ENCODE measurements around the gene ELFN2. TPM values are rescaled to one million over a fixed set of nuclear protein-coding genes. Genes with fewer than 3 reads are reported as not detected.

ELFN2 gene
- total RNA-seq, 4 donors from 2014 or later: 0.30 to 4.4 (median 3.1) TPM

DNA sequence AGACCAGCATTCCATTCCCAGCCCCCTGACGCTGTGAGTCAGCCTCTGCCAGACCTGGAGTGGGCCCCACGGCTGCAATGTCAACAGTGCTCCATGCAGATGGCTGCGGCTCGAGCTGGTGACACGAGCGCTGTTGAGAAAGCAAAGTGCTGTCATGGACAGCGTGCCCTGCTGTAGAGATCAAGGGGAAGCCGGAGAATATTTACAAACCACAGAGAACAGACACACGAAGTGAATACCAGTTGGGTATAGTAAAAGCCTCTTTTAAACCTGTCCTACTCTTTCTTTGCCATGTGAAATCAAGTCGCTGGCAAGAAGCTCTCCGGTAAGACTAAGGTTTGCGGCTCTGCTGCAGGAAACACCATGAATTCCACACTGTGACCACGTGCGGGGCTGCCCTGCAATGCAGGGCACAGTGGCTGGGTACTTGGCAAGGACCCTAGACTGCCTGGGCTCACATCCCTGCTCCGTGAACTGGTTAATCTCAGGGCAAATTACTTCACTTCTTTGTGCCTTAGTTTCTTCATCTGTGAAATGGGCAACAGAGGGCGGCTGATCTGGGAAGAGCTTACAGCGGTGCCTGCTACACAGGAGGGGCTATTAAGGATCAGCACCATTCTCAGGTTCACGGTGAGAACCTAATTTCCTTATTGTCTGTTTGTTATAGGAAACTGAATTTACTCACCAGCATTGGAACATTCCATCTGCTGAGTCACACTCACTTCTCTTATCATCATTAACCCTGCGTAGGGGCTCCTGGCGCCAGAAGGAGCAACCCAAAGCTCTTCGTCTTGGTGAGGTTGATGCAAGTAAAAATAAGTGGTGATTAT, 27.8 kb upstream of the ELFN2 start:
- Histone ChIP-seq H3K27ac (no peak overlapping the region), H3K4me3 (no peak overlapping the region), H3K27me3 (peaks cover 0 to 55% of the 10 kb centered on the region in 2 donors), H3K36me3 (no peaks in the 10 kb centered on the region), H3K9me3 (peaks cover 0 to 13% (median 2%) of the 10 kb centered on the region in 4 donors), H3K4me1 (no peaks in the 10 kb centered on the region)
- TF ChIP-seq, protein P1, sequence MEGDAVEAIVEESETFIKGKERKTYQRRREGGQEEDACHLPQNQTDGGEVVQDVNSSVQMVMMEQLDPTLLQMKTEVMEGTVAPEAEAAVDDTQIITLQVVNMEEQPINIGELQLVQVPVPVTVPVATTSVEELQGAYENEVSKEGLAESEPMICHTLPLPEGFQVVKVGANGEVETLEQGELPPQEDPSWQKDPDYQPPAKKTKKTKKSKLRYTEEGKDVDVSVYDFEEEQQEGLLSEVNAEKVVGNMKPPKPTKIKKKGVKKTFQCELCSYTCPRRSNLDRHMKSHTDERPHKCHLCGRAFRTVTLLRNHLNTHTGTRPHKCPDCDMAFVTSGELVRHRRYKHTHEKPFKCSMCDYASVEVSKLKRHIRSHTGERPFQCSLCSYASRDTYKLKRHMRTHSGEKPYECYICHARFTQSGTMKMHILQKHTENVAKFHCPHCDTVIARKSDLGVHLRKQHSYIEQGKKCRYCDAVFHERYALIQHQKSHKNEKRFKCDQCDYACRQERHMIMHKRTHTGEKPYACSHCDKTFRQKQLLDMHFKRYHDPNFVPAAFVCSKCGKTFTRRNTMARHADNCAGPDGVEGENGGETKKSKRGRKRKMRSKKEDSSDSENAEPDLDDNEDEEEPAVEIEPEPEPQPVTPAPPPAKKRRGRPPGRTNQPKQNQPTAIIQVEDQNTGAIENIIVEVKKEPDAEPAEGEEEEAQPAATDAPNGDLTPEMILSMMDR (IDR thresholded peaks at IDR 0.05): no peak
- TF ChIP-seq EP300 (IDR thresholded peaks at IDR 0.05) (no peak), POLR2A (IDR thresholded peaks at IDR 0.05) (no peak)
- 43 to 51% methylated on average over 21 of the region's 21 CpGs for WGBS, 2 donors
- DNase-seq (ENCODE audit: low spot score in 2 of 2): no peak

DNA sequence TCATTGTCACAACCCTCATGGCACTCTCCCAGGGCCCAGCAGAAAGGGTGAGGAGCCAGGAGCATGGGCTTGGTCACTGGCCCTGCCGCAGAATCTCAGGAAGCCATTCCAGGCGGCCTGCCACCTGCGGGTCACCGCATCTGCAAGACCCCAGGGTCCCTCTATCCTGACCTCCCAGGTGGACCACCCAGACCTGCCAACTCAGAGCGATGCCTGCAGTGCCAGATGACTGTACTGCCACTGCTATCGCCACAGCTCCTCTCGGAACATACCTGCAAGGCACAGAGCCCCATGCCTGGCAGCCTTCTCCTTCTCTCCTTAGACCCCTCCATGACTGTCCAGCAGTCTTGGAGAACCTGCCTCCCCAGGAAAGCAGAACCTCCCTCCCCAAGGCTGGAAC, 26.4 kb upstream of the ELFN2 start:
- Histone ChIP-seq H3K36me3 (no peaks in the 10 kb centered on the region), H3K4me3 (no peak overlapping the region), H3K9me3 (peaks cover 0 to 13% (median 2%) of the 10 kb centered on the region in 4 donors), H3K27ac (no peak overlapping the region), H3K27me3 (peaks cover 0 to 54% of the 10 kb centered on the region in 2 donors), H3K4me1 (no peaks in the 10 kb centered on the region)
- TF ChIP-seq EP300 (IDR thresholded peaks at IDR 0.05) (no peak), POLR2A (IDR thresholded peaks at IDR 0.05) (no peak)
- TF ChIP-seq, protein P1 (IDR thresholded peaks at IDR 0.05): no peak
- 83 to 94% methylated on average over 7 of the region's 7 CpGs for WGBS, 2 donors
- no peak for DNase-seq (ENCODE audit: low spot score in 2 of 2)

GRCh38 chr22:37451218-37451617, 23.9 kb upstream of the ELFN2 start:
- Histone ChIP-seq H3K4me1 (no peaks in the 10 kb centered on the region), H3K27ac (no peak overlapping the region), H3K9me3 (peaks cover 0 to 13% (median 2%) of the 10 kb centered on the region in 4 donors), H3K4me3 (no peak overlapping the region), H3K27me3 (peaks cover 0 to 42% of the 10 kb centered on the region in 2 donors), H3K36me3 (no peaks in the 10 kb centered on the region)
- no peak for DNase-seq (ENCODE audit: low spot score in 2 of 2)
- no peak for TF ChIP-seq EP300 (IDR thresholded peaks at IDR 0.05)
- 29 to 52% methylated on average over 1 of the region's 1 CpG for WGBS, 2 donors

GRCh38 chr22:37449331-37450001, 22.2 kb upstream of the ELFN2 start:
- Histone ChIP-seq H3K36me3 (no peaks in the 10 kb centered on the region), H3K9me3 (peaks cover 0 to 13% (median 2%) of the 10 kb centered on the region in 4 donors), H3K4me1 (no peaks in the 10 kb centered on the region), H3K4me3 (no peak overlapping the region), H3K27ac (no peak overlapping the region), H3K27me3 (peaks cover 0 to 31% of the 10 kb centered on the region in 2 donors)
- DNase-seq (ENCODE audit: low spot score in 2 of 2): no peak
- no peak for TF ChIP-seq POLR2A (IDR thresholded peaks at IDR 0.05)
- TF ChIP-seq, protein P1 (IDR thresholded peaks at IDR 0.05): no peak
- TF ChIP-seq EP300 (IDR thresholded peaks at IDR 0.05): no peak
- WGBS, 2 donors: 40 to 47% methylated on average over 15 of the region's 15 CpGs

- H3K27me3 ChIP-seq: peaks cover 0 to 24% of the 10 kb centered on the region in 2 donors
- 77 to 79% methylated on average over 18 of the region's 18 CpGs for WGBS, 2 donors
Measured at GRCh38 chr22:37448516-37449127, 21.3 kb upstream of the ELFN2 start.

More at GRCh38 chr22:37448516-37449127, 21.3 kb upstream of the ELFN2 start:
- H3K4me1 ChIP-seq: no peaks in the 10 kb centered on the region
- no peak overlapping the region for H3K4me3 ChIP-seq
- DNase-seq (ENCODE audit: low spot score in 2 of 2): no peak
- H3K36me3 ChIP-seq: no peaks in the 10 kb centered on the region
- TF ChIP-seq EP300 (IDR thresholded peaks at IDR 0.05): no peak
- TF ChIP-seq POLR2A (IDR thresholded peaks at IDR 0.05): no peak
- TF ChIP-seq, protein P1 (IDR thresholded peaks at IDR 0.05): no peak
- H3K27ac ChIP-seq: no peak overlapping the region
- peaks cover 0 to 13% (median 2%) of the 10 kb centered on the region in 4 donors for H3K9me3 ChIP-seq

Data from tibial nerve (tissue), 4 donors.